Lower leg skin (tissue), 3 donors: ENCODE measurements around the gene DTWD2.

Experiments used
- POLR2A ChIP-seq, 2 donors: fragments of 450-650 bp; IDR thresholded peaks; one replicate each; pipeline ENCODE4 v1.6.1; 2016 to 2017; ENCODE audit warnings: antibody characterized with exemption in 2 of 2, mild to moderate bottlenecking in 1 of 2, moderate library complexity in 1 of 2
- TF ChIP-seq, protein P1 (sequence below), 3 donors: fragments of 450-650 bp; IDR thresholded peaks; one replicate each; pipeline ENCODE4 v1.5.1; 2016; ENCODE audit warnings: antibody characterized with exemption in 3 of 3, mild to moderate bottlenecking in 3 of 3, moderate library complexity in 2 of 3

DNA sequence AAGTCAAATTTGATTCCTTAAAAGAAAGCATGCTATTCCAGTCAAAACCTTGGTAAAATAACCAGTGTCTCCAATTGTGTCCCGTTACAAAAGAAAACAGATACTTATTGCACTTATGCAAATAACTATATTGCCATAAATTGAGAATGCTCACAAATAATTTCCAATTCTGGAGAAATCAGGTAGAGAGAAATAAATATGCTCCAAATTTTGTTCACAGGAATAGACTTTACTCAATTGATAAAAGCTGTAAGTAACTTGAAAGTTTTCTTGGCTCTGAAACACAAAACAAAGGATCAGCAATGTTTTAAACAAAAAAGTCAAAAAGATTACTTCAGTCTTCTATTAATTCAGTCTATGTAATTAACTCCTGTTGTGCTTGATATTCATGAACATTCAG lies 7.8 kb upstream of the DTWD2 start:
- TF ChIP-seq, protein P1, sequence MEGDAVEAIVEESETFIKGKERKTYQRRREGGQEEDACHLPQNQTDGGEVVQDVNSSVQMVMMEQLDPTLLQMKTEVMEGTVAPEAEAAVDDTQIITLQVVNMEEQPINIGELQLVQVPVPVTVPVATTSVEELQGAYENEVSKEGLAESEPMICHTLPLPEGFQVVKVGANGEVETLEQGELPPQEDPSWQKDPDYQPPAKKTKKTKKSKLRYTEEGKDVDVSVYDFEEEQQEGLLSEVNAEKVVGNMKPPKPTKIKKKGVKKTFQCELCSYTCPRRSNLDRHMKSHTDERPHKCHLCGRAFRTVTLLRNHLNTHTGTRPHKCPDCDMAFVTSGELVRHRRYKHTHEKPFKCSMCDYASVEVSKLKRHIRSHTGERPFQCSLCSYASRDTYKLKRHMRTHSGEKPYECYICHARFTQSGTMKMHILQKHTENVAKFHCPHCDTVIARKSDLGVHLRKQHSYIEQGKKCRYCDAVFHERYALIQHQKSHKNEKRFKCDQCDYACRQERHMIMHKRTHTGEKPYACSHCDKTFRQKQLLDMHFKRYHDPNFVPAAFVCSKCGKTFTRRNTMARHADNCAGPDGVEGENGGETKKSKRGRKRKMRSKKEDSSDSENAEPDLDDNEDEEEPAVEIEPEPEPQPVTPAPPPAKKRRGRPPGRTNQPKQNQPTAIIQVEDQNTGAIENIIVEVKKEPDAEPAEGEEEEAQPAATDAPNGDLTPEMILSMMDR (IDR thresholded peaks at IDR 0.05), result no peak
- no peak for TF ChIP-seq POLR2A (IDR thresholded peaks at IDR 0.05)
